ENCODE data around the gene GPR37L1. TPM values are rescaled to one million over a fixed set of nuclear protein-coding genes. Genes with fewer than 3 reads are reported as not detected.

Gene GPR37L1
- polyA plus RNA-seq, 2 donors = 0.05 to 0.10 TPM

GRCh38 chr1:202150602-202151001 is 27.9 kb downstream of the GPR37L1 start:
- Histone ChIP-seq H3K4me1 (ENCODE audit: control insufficient read depth in 2 of 2, insufficient read depth in 2 of 2, low read length in 1 of 2) (peaks cover 0 to 4% of the 10 kb centered on the region in 2 donors), H3K4me3 (ENCODE audit: low read depth in 1 of 2, low read length in 2 of 2) (no peak overlapping the region), H3K27ac (ENCODE audit: low read depth in 2 of 2, low read length in 1 of 2) (no peak overlapping the region), H3K9me3 (ENCODE audit: control insufficient read depth in 2 of 2, insufficient read depth in 1 of 2, low read depth in 1 of 2, low read length in 1 of 2) (no peaks in the 10 kb centered on the region), H3K36me3 (ENCODE audit: control insufficient read depth in 2 of 2, insufficient read depth in 2 of 2, low read length in 1 of 2) (no peaks in the 10 kb centered on the region), H3K27me3 (ENCODE audit: control insufficient read depth in 1 of 2, insufficient read depth in 2 of 2, low read length in 2 of 2) (no peaks in the 10 kb centered on the region)
- 88 to 92% methylated on average over 8 of the region's 8 CpGs for WGBS, 2 donors

DNA sequence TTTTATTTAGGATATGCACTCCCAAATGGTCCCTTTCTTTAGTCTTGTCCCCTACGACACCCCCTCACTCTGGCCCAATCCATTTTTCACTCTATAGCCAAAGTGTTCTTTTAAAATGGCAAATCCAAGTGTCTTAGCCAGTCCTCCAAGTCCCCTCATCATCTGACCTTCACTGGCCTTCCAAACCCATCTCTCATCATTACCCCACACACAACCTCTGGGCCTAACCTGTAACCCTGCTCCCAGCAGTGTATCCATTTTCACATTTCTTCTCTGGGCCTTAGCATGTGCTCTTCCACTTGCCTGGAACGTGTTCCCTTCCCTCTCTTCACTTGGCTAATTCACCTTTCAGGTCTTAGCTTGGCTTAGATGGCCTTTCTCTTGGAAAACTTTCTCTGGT is 28.3 kb downstream of the GPR37L1 start:
- no peak overlapping the region for H3K4me3 ChIP-seq (ENCODE audit: low read depth in 1 of 2, low read length in 2 of 2)
- 88 to 98% methylated on average over 2 of the region's 2 CpGs for WGBS, 2 donors
- no peaks in the 10 kb centered on the region for H3K27me3 ChIP-seq (ENCODE audit: control insufficient read depth in 1 of 2, insufficient read depth in 2 of 2, low read length in 2 of 2)
- peaks cover 0 to 4% of the 10 kb centered on the region in 2 donors for H3K4me1 ChIP-seq (ENCODE audit: control insufficient read depth in 2 of 2, insufficient read depth in 2 of 2, low read length in 1 of 2)
- H3K36me3 ChIP-seq (ENCODE audit: control insufficient read depth in 2 of 2, insufficient read depth in 2 of 2, low read length in 1 of 2) = no peaks in the 10 kb centered on the region
- H3K9me3 ChIP-seq (ENCODE audit: control insufficient read depth in 2 of 2, insufficient read depth in 1 of 2, low read depth in 1 of 2, low read length in 1 of 2) = no peaks in the 10 kb centered on the region
- no peak overlapping the region for H3K27ac ChIP-seq (ENCODE audit: low read depth in 2 of 2, low read length in 1 of 2)

DNA sequence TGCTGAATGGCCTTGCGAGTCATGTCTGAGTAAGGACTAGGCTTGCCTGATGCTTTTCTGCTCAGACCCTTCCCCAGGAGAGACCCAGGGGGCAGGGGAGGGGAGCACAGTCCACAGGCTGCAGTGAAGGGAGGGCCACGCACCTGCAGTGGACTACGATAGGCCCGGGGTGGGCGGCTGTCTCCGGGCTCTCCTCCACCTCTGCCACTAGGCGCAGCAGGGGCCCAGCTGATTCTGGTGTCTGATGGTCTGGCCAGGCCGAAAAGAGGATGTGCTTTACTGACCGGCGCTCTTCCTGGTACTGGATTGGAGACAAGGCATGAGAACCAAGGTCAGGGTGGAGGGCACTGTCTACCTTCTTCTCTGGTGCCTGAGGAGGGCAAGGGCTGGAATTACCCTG is 29.7 kb downstream of the GPR37L1 start:
- no peaks in the 10 kb centered on the region for H3K9me3 ChIP-seq (ENCODE audit: control insufficient read depth in 2 of 2, insufficient read depth in 1 of 2, low read depth in 1 of 2, low read length in 1 of 2)
- H3K36me3 ChIP-seq (ENCODE audit: control insufficient read depth in 2 of 2, insufficient read depth in 2 of 2, low read length in 1 of 2) = no peaks in the 10 kb centered on the region
- no peak overlapping the region for H3K4me3 ChIP-seq (ENCODE audit: low read depth in 1 of 2, low read length in 2 of 2)
- no peaks in the 10 kb centered on the region for H3K27me3 ChIP-seq (ENCODE audit: control insufficient read depth in 1 of 2, insufficient read depth in 2 of 2, low read length in 2 of 2)
- H3K27ac ChIP-seq (ENCODE audit: low read depth in 2 of 2, low read length in 1 of 2) = no peak overlapping the region
- peaks cover 0 to 4% of the 10 kb centered on the region in 2 donors for H3K4me1 ChIP-seq (ENCODE audit: control insufficient read depth in 2 of 2, insufficient read depth in 2 of 2, low read length in 1 of 2)
- 91% methylated on average over 10 of the region's 10 CpGs for WGBS, 2 donors

DNA sequence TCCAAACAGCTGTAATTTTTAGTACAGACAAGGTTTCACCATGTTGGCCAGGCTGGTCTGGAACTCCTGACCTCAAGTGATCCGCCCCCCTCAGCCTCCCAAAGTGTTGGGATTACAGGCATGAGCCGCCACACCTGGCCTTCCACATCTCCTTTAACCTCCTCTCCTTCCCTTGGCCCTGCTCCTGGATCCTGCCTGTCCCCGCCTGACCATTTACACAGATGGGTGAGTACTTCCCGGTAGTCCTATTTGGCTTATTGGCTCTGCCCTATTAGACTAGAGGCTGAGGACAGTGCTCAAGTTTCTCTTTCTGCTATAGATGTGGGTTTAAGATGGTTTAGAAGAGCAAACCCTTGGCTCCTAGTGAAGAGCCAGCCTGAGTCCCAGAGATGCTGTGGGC is 30.6 kb downstream of the GPR37L1 start:
- Histone ChIP-seq H3K4me3 (ENCODE audit: low read depth in 1 of 2, low read length in 2 of 2) (no peak overlapping the region), H3K36me3 (ENCODE audit: control insufficient read depth in 2 of 2, insufficient read depth in 2 of 2, low read length in 1 of 2) (no peaks in the 10 kb centered on the region), H3K27me3 (ENCODE audit: control insufficient read depth in 1 of 2, insufficient read depth in 2 of 2, low read length in 2 of 2) (no peaks in the 10 kb centered on the region), H3K4me1 (ENCODE audit: control insufficient read depth in 2 of 2, insufficient read depth in 2 of 2, low read length in 1 of 2) (peaks cover 0 to 4% of the 10 kb centered on the region in 2 donors), H3K27ac (ENCODE audit: low read depth in 2 of 2, low read length in 1 of 2) (no peak overlapping the region), H3K9me3 (ENCODE audit: control insufficient read depth in 2 of 2, insufficient read depth in 1 of 2, low read depth in 1 of 2, low read length in 1 of 2) (no peaks in the 10 kb centered on the region)
- WGBS, 2 donors = 89 to 94% methylated on average over 4 of the region's 4 CpGs

DNA sequence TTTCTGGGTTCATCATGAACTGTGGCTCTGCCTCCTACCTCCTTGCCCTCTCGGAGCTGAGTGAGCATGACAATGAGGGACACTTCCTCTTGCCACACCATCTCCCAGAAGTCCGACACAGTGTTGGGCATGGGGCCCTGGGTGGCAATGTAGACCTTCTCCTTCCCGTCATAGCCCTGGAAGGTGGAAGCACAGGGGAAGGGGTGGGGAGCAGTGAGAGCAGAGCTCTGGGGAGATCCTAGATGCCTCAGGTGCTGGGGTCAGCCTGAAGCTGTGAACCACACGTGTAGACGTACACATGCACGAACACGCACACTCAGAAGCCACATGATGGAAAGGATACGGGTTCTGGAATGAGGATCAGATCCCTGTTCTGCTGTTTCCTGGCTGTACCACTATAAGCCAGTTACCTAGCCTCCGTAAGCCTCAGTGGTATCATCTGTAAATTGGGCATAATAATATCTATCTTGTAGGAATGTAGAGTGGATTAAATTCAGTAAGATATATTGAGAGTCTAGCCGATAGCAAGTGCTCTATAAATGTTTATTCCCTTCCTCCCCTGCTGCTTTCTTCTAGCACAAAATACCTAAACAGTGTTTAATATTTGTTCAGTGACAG is 31.5 kb downstream of the GPR37L1 start:
- no peaks in the 10 kb centered on the region for H3K9me3 ChIP-seq (ENCODE audit: control insufficient read depth in 2 of 2, insufficient read depth in 1 of 2, low read depth in 1 of 2, low read length in 1 of 2)
- H3K27me3 ChIP-seq (ENCODE audit: control insufficient read depth in 1 of 2, insufficient read depth in 2 of 2, low read length in 2 of 2) = no peaks in the 10 kb centered on the region
- WGBS, 2 donors = 84 to 87% methylated on average over 10 of the region's 10 CpGs
- H3K27ac ChIP-seq (ENCODE audit: low read depth in 2 of 2, low read length in 1 of 2) = no peak overlapping the region
- no peak overlapping the region for H3K4me3 ChIP-seq (ENCODE audit: low read depth in 1 of 2, low read length in 2 of 2)
- peaks cover 0 to 4% of the 10 kb centered on the region in 2 donors for H3K4me1 ChIP-seq (ENCODE audit: control insufficient read depth in 2 of 2, insufficient read depth in 2 of 2, low read length in 1 of 2)
- no peaks in the 10 kb centered on the region for H3K36me3 ChIP-seq (ENCODE audit: control insufficient read depth in 2 of 2, insufficient read depth in 2 of 2, low read length in 1 of 2)

DNA sequence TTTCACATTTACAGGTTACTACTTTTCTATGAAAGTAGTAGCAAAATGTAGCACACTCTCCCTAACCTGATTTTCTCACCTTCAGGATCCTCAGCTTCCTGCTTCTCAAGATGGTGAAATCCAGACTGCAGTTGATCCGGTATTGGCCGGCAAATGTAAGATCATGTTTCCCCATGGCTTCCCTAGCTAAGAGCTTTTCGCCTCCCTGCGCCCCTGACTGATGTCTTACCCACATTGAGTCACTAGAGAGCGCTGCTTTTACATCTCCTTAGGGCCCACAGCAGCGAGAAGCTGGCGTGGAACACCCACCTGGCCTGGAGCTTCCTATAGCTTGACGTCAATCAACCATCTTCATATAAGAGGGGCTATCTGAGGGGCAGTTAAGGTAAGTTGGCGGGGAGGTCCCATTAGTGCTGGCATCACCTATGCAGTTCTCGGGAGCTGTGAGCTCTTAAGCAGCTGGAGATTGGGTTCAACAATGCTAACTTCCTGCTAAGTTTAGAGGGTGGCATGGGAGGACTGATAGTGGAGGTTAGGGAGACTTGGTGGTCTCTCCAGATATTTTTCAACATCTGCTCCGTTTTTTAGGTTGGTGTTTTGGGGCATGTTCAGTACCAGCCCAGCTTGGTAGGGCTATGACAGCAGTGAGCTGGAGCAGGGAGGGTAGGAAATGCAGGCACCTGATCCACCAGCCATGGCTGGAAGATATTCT is 32.2 kb downstream of the GPR37L1 start:
- Histone ChIP-seq H3K36me3 (ENCODE audit: control insufficient read depth in 2 of 2, insufficient read depth in 2 of 2, low read length in 1 of 2) (no peaks in the 10 kb centered on the region), H3K9me3 (ENCODE audit: control insufficient read depth in 2 of 2, insufficient read depth in 1 of 2, low read depth in 1 of 2, low read length in 1 of 2) (no peaks in the 10 kb centered on the region), H3K27me3 (ENCODE audit: control insufficient read depth in 1 of 2, insufficient read depth in 2 of 2, low read length in 2 of 2) (no peaks in the 10 kb centered on the region), H3K4me1 (ENCODE audit: control insufficient read depth in 2 of 2, insufficient read depth in 2 of 2, low read length in 1 of 2) (peaks cover 0 to 4% of the 10 kb centered on the region in 2 donors), H3K27ac (ENCODE audit: low read depth in 2 of 2, low read length in 1 of 2) (no peak overlapping the region), H3K4me3 (ENCODE audit: low read depth in 1 of 2, low read length in 2 of 2) (no peak overlapping the region)
- WGBS, 2 donors = 41 to 48% methylated on average over 11 of the region's 11 CpGs

GRCh38 chr1:202155478-202156021 is 32.8 kb downstream of the GPR37L1 start:
- Histone ChIP-seq H3K36me3 (ENCODE audit: control insufficient read depth in 2 of 2, insufficient read depth in 2 of 2, low read length in 1 of 2) (no peaks in the 10 kb centered on the region), H3K27me3 (ENCODE audit: control insufficient read depth in 1 of 2, insufficient read depth in 2 of 2, low read length in 2 of 2) (no peaks in the 10 kb centered on the region), H3K4me1 (ENCODE audit: control insufficient read depth in 2 of 2, insufficient read depth in 2 of 2, low read length in 1 of 2) (peaks cover 0 to 4% of the 10 kb centered on the region in 2 donors), H3K4me3 (ENCODE audit: low read depth in 1 of 2, low read length in 2 of 2) (no peak overlapping the region), H3K9me3 (ENCODE audit: control insufficient read depth in 2 of 2, insufficient read depth in 1 of 2, low read depth in 1 of 2, low read length in 1 of 2) (no peaks in the 10 kb centered on the region), H3K27ac (ENCODE audit: low read depth in 2 of 2, low read length in 1 of 2) (no peak overlapping the region)
- WGBS, 2 donors = 32 to 35% methylated on average over 8 of the region's 8 CpGs

GRCh38 chr1:202156590-202156989 is 33.9 kb downstream of the GPR37L1 start:
- Histone ChIP-seq H3K36me3 (ENCODE audit: control insufficient read depth in 2 of 2, insufficient read depth in 2 of 2, low read length in 1 of 2) (no peaks in the 10 kb centered on the region), H3K27me3 (ENCODE audit: control insufficient read depth in 1 of 2, insufficient read depth in 2 of 2, low read length in 2 of 2) (no peaks in the 10 kb centered on the region), H3K4me3 (ENCODE audit: low read depth in 1 of 2, low read length in 2 of 2) (no peak overlapping the region), H3K27ac (ENCODE audit: low read depth in 2 of 2, low read length in 1 of 2) (no peak overlapping the region), H3K9me3 (ENCODE audit: control insufficient read depth in 2 of 2, insufficient read depth in 1 of 2, low read depth in 1 of 2, low read length in 1 of 2) (no peaks in the 10 kb centered on the region), H3K4me1 (ENCODE audit: control insufficient read depth in 2 of 2, insufficient read depth in 2 of 2, low read length in 1 of 2) (peaks cover 0 to 4% of the 10 kb centered on the region in 2 donors)
- WGBS, 2 donors = 87 to 88% methylated on average over 8 of the region's 8 CpGs

DNA sequence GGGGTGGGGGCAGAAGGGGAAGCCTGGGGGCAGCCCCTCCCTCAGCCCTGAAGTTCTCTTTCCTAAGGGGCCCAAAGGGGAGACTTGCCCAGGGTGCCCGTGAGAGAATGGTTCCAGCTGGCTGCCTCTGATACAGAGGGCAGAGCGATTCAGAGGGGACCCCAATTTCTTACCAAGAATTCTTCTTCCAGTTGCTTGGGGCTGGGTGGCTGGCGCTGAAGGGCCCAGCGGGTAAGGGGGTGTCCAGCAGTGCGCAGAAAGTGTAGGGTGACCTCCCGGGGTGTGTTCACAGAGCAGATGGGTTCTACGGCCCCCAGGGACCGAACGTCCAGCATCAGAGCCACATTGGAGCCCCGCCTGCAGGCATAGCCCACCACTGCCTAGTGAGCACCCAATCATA is 35.2 kb downstream of the GPR37L1 start:
- Histone ChIP-seq H3K36me3 (ENCODE audit: control insufficient read depth in 2 of 2, insufficient read depth in 2 of 2, low read length in 1 of 2) (no peaks in the 10 kb centered on the region), H3K4me1 (ENCODE audit: control insufficient read depth in 2 of 2, insufficient read depth in 2 of 2, low read length in 1 of 2) (peaks cover 0 to 4% of the 10 kb centered on the region in 2 donors), H3K4me3 (ENCODE audit: low read depth in 1 of 2, low read length in 2 of 2) (no peak overlapping the region), H3K9me3 (ENCODE audit: control insufficient read depth in 2 of 2, insufficient read depth in 1 of 2, low read depth in 1 of 2, low read length in 1 of 2) (no peaks in the 10 kb centered on the region), H3K27ac (ENCODE audit: low read depth in 2 of 2, low read length in 1 of 2) (no peak overlapping the region), H3K27me3 (ENCODE audit: control insufficient read depth in 1 of 2, insufficient read depth in 2 of 2, low read length in 2 of 2) (no peaks in the 10 kb centered on the region)
- 92 to 95% methylated on average over 10 of the region's 10 CpGs for WGBS, 2 donors
